ENCODE measurements around the gene FA2H.
"Not testable (repeated sequence)": the region's sequence is repeated elsewhere in the genome, so short reads cannot be mapped to it uniquely, and the experiment has no call there.

The FA2H gene

DNA sequence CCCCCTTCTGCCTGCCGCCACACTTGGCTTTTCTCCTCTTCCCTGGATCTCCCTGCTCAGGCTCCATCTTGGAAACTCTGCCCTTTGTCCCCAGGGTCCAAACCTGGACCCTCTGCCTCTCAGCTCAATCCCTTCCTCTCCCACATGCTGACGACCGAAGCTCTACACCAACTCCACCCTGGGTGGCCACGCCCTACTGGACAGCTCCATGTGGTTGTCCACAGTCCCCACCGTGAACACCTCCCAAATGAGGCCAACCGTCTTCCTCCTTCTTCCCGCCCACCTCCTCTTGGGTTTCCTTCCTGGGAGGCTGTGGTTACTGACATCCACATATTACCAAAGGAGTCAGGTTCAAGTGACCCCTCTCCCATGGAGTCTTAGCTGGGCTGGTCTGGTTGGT, 51.4 kb downstream of the FA2H start:
- no peak for DNase-seq (ENCODE audit: low spot score)

DNA sequence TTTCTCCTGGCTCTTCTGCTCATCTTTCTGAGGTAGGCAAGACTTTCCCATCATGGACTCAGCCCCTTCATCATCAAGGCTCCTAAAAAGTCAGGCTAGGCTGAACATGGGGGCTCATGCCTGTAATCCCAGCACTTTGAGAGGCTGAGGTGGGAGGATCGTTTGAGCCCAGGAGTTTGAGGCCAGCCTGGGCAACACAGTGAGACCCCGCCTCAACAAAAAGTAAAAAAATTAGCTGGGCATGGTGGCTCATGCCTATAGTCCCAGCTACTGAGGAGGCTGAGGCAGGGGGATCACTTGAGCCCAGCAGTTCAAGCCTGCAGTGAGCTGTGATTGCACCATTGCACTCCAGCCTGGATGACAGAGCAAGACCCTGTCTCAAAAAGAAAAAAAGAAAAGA, 52.5 kb downstream of the FA2H start:
- DNase-seq (ENCODE audit: low spot score) = not testable (repeated sequence)

DNA sequence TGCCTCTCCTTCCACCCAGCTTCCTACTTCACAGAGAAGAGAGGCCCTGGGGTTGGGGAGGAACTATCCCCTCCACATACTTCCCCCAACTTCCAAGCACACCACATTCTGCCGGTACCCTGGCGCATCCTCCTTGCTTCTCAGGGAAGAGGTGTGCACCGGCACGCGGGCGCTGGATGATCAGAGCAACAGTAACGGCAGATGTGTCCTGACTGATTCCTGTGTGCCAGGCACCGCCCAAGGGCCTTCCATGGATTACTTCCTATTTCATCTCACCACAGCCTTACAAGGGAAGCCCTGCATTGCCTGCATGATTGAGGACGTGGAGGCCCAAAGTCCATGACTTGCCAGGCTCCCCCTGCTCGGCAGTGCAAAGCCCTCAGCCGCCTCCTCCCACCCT, 52.9 kb downstream of the FA2H start:
- no peak for DNase-seq (ENCODE audit: low spot score)

DNA sequence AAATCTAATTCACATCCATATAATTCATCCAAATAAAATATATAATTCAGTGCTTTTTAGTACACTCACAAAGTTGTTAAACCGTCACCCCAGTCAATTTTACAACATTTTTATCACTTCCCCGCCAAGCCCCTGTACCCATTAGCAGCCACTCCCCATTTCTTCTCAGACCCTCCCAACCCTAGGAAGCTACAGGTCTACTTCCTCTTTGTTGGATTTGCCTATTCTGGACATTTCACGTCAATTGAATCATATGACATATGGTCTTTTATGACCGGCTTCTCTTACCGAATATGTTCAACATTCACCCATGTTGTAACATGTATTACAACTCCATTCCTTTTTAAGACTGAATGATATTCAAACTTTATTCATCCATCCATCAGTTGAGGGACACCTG, 54.0 kb downstream of the FA2H start:
- no peak for DNase-seq (ENCODE audit: low spot score)

DNA sequence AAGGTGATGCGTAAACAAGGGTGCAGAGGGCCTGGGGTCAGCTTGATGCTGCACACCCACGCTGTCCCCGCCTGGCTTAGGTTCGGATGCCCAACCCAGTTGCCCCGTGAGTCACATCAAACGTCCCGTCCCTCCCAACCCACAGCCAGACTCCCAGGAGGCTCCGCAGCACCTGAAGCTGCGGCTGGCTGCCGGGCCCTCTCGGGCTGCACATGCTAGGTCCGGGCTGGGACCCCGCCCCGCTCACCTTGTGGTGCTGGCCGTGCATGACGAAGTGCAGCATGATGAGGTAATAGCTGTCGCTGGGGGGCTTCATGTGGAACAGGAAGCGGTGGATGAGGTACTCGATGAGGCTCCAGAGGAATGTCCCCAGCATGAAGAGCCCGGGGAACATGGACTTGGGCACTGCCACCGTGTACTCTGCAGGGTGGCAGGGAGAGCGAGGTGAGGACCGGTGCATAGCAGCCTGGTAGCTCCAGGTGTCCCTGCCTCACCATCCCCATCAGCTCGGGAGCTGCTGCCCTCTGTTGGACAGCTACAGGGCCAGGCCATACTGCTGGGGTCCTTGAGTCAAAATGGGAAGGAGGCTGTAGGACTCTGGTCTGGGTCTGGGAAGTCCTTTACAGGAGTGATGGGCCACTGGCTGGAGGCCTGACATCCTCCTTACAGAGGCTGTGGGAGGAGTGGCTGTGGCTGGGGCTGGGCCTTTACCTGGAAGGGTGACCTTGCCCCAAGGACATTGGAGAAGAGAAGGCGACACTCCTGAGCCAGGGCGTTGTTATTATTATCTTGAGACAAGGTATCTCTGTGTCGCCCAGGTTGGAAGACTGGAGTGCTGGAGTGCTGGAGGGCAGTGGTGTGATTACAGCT, 55.6 kb downstream of the FA2H start:
- DNase-seq (ENCODE audit: low spot score) = no peak

DNA sequence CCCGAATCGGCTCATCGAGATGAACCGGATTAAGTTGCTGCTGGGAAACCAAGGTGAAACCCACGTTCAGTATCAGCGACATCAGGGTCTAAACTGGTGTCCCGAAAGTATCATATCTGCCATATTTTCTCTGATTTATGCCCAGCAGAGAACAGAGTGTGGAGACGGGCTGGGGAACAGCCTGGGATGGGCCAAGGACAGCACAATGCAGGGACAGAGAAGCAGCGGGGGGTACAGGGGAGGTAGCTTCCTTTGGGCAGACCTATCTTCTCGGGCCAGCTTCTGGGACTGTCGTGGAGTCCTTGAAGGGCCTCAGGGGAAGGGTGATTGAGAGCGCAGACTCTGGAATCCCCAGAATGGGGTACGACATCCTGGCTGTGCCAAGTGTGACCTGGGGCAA, 56.5 kb downstream of the FA2H start:
- no peak for DNase-seq (ENCODE audit: low spot score)

DNA sequence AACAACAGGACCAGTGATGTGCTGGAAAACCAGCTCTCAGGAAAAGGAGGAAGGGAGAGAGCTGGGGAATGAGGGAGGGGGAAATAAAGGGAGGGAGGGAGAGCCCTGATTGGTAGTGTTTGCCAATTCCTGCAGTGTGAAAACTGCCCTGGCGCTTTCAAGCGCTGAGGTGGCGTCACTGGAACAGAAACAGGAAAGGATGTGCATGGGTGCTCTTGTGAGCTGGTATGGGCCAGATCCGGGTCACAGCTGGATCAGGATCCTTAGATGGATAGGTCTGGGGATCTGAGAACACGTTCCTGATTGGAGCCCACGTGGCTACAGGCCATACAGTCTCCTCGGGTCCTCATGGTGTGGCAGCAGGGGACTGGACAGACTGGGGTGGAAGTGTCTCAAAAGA, 57.3 kb downstream of the FA2H start:
- no peak for DNase-seq (ENCODE audit: low spot score)

DNA sequence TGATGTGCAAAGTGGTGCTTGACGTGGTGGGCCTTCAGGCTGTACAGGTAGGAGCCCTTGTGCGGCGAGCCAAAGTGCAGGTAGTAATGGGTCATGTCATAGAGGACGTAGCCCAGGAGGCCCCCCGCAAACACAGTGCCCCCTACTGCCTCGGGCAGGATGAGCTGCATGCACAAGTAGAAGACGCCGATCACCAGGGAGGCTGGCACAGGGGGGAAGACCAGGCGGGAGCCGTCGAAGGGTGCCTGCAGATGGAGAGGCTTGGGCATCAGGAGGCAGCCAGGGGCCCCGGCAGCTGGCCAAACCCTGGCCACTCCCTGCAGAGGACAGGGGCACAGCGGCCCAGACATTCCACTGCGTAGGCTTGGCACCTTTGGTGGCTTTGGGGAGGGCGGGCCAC, 58.3 kb downstream of the FA2H start:
- no peak for DNase-seq (ENCODE audit: low spot score)

DNA sequence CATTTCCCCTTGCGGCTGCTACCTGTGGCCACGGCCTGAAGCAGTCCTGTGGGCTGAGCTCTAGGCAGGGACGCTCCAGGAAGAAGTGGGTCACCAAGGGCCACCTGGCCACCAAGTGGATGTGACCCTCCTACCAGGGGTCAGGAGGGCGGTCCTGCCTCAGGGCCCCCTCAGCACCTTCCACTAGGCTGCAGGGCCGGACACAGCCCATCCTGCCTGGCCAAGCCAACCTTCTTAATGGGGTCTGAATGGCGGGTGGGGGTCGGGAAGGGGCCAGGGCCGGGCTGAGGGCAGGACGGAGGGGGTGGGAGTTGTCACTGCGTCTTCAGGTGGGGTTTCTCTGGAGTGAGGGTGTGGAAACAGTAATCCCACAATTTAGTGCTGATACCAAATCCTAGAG, 60.7 kb downstream of the FA2H start:
- DNase-seq (ENCODE audit: low spot score) = no peak

DNA sequence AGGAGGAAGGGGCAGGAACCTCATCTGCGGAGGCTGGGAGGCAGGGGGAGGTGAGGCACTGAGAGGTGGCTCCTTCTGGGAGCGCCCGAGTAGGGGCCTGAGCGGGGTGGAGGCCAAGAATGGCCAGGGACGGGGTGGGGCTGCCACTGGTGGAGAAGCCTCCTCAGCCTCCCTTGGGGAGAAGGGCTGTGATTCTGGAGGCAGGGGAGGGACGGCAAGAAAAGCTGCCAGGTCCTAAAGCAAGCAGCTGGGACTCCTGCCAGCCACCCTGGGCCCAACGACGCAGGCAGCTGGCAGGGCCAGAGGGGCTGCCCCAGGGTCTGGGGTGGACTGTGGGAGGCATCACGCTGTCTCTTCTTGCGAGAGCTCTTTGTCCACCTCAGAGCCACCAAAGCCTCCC, 61.3 kb downstream of the FA2H start:
- DNase-seq (ENCODE audit: low spot score) = no peak

DNA sequence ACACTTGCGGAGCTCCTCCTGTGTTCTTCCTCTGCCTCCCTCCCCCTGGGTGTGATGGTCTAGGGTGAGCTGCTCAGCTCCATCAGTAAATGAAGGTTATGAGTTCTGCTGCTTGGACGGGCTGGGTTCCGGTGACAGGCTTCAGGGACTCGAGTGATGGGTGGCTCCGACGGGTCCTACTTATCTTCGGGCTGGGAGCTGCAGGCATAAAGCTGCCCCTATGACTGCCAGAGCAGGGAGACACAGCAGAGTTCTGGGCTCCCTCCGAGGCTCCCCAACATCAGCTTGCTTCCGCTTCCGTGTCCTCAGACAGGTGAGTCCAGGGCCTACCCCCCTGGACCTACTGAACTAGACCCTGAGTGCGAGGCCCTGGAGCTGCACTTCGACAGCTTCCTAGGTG, 62.7 kb downstream of the FA2H start:
- no peak for DNase-seq (ENCODE audit: low spot score)

DNA sequence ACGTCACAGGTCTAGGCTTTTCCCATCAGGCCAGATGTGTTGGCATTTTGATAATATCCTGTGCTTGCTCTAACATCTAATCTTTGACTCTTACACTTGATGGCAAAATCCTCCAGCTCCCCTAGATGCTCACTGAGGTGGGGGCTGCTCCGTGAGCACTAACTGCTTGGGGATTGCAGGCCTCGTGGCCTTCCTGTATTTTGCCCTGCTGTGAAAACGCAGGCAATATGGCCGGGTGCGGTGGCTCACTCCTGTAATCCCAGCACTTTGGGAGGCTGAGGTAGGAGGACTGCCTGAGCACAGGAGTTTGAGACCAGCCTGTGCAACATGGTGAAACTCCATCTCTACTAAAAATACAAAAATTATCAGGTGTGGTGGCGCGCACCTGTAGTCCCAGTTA, 64.2 kb downstream of the FA2H start:
- no peak for DNase-seq (ENCODE audit: low spot score)

DNA sequence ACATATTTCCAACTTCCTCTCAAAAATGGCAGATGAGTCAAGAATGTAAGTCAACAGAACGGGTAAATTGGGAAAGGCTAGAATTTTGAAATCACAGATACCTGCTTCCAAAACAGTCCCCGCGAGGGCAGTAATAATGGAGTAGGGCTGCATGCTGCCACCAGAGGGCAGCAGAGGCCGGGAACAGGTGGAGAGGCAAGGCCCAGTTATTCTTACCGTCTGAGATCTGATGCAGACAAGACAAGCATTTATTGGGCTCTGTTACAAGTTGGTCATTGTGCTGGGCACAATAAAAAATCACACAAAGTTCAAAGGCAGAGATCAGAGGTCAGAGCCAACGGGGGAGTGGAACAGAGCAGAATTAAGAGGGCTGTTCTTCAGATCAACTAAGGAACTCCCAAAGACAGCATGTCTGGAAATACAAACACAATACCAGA, 65.2 kb downstream of the FA2H start:
- peak; percentile 79 for DNase-seq (ENCODE audit: low spot score)

DNA sequence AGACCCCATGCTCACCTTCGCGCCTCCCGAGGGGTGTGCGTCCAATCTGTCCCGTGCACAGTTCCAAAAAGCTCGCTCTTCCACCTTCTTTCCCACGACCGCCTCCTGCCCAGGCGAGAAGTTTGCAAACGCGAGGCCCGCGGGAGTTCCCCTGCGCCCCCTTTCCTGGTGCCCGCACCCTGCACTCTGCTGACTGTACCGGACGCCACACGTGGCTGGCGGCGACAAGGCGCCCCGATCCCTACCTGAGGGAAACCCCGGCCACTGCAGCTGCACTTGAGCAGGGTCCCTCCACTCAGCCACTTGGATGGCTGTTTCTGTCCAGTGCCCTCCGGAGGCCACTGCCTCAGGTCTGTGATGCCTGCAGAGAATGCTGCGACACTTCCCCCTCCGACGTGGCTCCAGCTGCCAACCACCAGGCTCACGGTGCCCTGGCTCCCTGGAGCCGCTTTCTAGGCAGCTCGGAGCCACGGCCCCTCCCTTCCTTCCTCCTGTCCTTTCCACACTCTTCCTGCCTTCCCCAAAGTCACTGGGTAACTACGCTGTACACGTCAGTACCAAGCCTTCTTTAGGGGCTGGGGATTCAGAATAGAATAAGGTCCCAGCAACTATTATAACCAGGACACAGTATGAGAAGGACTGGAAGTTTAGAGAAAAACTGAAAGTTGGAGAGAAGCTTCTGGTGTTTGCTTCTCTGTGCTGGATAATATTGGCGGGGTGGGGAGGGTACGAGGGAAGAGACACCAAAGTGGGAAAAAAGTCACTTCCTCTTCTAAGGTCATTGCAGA, 74.0 kb downstream of the FA2H start, which contains the start of gene MLKL:
Gene MLKL, minus strand, starts transcription at position 425 of the 788 bp plus-strand sequence. CDS start 5,105 bp downstream, outside the sequence.
- peak; percentile 79 for DNase-seq (ENCODE audit: low spot score)

DNA sequence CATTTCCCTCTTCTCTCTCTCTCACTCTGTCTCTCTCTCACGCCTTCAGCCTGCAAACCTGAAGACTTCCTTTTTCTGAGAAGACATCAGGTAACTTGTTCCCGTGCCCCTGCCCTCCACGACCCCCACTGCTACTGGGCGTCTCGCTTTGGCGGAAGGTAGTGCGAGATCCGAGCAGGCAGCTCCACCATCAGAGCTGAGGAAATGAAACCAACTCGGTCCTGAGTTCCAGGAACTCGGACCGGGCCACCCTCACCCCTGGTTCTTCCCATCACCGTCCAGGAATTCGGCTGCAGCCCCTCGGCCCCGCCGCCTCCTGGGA, 74.5 kb downstream of the FA2H start:
- no peak for DNase-seq (ENCODE audit: low spot score)

DNA sequence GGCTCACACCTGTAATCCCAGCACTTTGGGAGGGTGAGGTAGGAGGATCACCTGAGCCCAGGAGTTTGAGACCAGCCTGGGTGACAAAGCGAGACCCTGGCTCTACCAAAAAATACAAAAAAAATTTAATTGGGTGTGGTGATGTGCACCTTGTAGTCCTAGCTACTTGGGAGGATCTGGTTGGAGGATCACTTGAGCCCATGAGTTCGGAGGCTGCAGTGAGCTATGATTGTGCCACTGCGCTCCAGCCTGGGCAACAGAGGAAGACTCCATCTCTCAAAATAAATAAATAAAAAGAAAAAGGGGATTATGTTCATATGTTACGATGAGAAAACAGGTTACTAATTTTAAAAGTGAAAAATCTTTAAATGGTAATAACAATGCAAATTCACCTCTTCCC, 75.0 kb downstream of the FA2H start:
- DNase-seq (ENCODE audit: low spot score) = no peak

DNA sequence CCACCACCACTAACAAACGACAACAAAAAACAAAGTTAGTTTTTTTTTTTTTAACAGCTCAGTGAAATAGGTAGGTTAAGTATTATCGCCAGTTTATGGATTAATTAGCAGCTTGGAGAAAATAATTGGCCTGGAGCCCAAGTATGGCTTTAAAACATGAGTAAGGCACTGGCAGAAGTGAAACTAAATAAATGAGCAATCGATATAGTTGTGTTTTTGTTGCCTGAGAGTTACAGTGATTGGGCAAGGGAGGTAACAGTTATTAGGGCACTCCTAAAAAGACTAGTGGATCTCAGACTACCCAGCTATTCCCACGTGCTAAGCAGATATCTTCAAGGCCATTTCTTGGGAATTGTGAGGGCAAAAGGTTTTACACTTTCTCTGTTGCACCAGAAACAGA, 76.4 kb downstream of the FA2H start:
- DNase-seq (ENCODE audit: low spot score) = no peak

DNA sequence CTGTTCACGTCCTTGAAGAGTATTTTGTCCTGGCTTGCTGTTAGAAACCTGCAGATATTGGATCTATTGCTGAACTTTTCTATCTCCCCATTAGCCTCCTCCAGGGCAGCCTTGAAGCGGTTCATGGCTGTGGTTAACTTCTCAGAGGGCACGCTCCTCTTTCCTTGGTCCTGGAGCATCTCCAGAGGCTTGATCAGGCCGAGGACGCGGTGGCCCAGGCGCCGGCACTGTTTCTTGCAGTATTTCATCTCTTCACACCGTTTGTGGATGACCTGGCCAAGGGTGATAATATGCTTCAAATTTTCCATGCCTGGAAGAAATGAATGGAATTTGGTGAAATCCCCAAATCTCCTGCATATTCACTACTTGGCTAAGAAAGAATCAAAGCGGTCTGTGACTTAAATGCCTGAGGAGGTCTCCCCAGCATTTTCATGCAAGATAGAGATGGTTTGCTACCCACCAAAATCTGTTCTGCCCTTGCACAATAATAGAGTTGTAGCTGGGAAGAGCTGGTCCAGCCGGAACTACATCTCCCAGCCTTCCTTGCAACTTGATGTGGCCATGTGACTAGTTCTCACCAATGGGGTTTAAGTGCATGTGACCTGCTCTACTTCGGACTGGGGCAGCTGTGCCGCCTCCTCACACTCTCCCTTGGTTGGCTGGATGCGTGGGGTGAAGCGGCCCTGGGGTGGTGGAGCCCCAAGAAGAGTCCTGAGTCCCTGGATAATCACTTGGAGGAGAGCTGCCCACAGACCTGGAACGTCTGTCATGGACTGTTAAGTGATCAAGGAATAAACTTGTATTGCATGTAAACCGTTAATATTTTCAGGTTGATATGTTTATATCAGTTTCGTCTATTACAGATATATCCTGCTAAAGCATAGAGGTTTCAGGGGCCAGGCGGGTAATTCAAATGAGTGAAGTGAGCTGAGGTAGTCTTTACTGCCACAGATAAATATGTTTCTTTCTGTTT, 78.9 kb downstream of the FA2H start:
- DNase-seq (ENCODE audit: low spot score) = peak; percentile 36

DNA sequence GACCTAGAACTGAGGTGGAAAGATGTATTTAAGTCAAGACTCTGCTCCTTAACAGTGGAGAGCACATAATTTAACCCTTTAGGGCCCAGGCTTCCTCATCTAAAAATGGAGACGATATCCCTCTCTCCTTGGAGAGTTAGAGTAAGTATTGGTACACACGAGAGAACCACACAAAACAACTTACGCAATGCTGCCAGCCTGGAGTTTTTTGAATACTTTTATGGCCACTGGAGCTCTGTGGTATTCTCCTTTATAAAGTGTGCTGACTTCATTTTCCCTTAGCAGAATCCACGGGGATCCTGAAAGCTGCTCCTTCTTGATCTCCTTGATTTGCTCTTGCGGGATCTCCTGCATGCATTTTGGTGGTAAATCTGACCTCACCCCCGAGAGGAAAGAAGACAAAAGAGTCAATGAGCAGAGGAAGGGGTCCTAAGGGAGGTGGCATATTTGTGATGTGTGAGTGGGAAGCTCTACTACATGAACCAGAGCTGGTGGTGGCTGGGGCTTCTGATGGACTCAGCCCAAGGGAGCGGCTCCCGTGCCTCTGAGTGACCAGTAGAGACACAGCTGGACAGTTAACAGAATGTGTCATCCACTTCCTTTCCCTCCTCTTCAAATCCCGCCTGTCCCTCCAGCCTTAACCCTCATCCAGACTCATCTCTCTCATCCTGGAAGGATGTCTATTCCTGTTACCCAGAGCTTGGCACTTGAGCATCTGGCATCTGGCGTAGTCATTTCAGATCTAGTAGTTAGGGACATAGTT, 83.3 kb downstream of the FA2H start:
- DNase-seq (ENCODE audit: low spot score) = no peak

DNA sequence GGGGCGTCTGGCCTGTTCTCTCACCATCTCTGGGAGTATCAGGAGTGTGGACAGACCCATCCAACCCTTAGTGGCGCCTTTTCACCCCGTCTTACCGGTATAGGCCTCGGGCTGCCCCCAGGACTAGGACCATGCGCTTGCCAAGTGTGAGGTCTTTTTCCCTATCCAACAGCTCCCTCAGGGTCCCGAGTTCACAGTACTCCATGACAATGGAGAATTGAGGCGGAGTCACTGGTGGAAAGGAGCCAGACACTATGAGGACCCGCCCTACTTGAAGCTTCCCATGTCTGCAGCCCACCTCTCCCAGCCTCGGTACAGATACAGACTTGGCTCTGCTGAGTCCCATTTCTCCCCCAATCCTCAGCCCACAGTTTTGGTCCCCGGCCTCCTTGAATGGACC, 92.1 kb downstream of the FA2H start:
- no peak for DNase-seq (ENCODE audit: low spot score)

DNA sequence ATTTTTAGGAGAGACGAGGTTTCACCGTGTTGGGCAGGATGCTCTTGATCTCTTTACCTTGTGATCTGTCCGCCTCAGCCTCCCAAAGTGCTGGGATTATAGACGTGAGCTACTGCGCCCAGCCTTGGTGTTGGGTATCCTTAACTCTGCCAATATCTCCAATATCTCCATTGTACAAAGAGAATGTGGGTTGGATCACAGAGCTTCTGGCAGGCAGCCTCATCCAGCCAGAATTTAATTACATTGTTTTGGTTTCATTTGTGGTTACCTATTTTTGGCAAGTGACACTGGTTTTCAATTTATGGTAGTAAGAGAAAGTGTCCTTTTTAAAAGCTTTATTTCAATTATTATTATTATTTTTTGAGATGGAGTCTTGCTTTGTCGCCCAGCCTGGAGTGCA, 93.9 kb downstream of the FA2H start:
- no peak for DNase-seq (ENCODE audit: low spot score)

DNA sequence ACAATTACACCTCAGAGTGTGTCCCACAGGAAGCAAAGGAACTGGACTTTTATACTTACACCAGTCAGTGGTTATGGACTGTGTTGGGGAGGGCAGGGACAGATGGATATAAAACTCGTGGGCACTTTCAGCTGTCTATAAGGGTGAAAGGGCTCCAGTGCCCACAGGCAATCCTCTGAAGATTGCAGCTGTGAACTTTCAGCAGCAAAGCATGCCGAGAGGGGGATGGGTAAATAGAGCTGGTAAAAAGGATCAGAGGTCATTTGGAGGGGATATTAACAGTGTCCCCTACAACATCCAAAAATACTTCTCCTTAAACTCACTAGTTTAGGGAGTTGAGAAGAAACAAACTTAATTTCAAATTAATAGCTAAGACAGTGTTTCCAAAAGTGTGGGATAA, 94.6 kb downstream of the FA2H start:
- no peak for DNase-seq (ENCODE audit: low spot score)

Data from LoVo (cell line).